Measurements from ENCODE around the gene CCDC136. TPM values are rescaled to one million over a fixed set of nuclear protein-coding genes. Genes with fewer than 3 reads are reported as not detected.

The CCDC136 gene
- total and polyA plus RNA-seq, 2 experiments from 2014 or later: 27.1 to 55.7 TPM

- H3K27ac Mint-ChIP-seq: no peak overlapping the region
- no peaks in the 10 kb centered on the region for H3K36me3 ChIP-seq (ENCODE audit: insufficient read depth)
- H3K27me3 ChIP-seq (ENCODE audit: insufficient read depth): no peaks in the 10 kb centered on the region
- H3K27ac ChIP-seq (ENCODE audit: low read depth): no peak overlapping the region
- H3K79me2 ChIP-seq (replicated peaks; ENCODE audit: insufficient read depth): no peaks in the 10 kb centered on the region
- no peaks in the 10 kb centered on the region for H3F3A ChIP-seq (replicated peaks; ENCODE audit: low read depth)
- H3K4me2 ChIP-seq: peak overlapping the region; percentile 92
- ATAC-seq: peak; percentile 47
- peak overlapping the region; percentile 99 for H2AFZ ChIP-seq
- DNase-seq (ENCODE audit: low spot score): peak; percentile 62
- no peaks in the 10 kb centered on the region for H3K9me2 ChIP-seq (ENCODE audit: insufficient read depth)
- peaks cover 13% of the 10 kb centered on the region for H3K27me3 Mint-ChIP-seq (ENCODE audit: insufficient read depth, low read depth, poor library complexity)
- peaks cover 30% of the 10 kb centered on the region for H3K4me1 Mint-ChIP-seq
- H3K36me3 Mint-ChIP-seq (ENCODE audit: low read depth): peaks cover 11% of the 10 kb centered on the region
- no peaks in the 10 kb centered on the region for H4K20me1 ChIP-seq (replicated peaks; ENCODE audit: insufficient read depth)
- H3K4me1 ChIP-seq (ENCODE audit: insufficient read depth): peaks cover 26% of the 10 kb centered on the region
- peak overlapping the region; percentile 85 for H3K4me3 ChIP-seq
- H3K4me3 Mint-ChIP-seq: peak overlapping the region; percentile 78
- H3K9me3 Mint-ChIP-seq: no peaks in the 10 kb centered on the region
- TF ChIP-seq, protein P1, sequence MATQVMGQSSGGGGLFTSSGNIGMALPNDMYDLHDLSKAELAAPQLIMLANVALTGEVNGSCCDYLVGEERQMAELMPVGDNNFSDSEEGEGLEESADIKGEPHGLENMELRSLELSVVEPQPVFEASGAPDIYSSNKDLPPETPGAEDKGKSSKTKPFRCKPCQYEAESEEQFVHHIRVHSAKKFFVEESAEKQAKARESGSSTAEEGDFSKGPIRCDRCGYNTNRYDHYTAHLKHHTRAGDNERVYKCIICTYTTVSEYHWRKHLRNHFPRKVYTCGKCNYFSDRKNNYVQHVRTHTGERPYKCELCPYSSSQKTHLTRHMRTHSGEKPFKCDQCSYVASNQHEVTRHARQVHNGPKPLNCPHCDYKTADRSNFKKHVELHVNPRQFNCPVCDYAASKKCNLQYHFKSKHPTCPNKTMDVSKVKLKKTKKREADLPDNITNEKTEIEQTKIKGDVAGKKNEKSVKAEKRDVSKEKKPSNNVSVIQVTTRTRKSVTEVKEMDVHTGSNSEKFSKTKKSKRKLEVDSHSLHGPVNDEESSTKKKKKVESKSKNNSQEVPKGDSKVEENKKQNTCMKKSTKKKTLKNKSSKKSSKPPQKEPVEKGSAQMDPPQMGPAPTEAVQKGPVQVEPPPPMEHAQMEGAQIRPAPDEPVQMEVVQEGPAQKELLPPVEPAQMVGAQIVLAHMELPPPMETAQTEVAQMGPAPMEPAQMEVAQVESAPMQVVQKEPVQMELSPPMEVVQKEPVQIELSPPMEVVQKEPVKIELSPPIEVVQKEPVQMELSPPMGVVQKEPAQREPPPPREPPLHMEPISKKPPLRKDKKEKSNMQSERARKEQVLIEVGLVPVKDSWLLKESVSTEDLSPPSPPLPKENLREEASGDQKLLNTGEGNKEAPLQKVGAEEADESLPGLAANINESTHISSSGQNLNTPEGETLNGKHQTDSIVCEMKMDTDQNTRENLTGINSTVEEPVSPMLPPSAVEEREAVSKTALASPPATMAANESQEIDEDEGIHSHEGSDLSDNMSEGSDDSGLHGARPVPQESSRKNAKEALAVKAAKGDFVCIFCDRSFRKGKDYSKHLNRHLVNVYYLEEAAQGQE (IDR thresholded peaks at IDR 0.05; ENCODE audit: unreplicated experiment): no peak
- no peak for TF ChIP-seq EZH2phosphoT487 (IDR thresholded peaks at IDR 0.05; ENCODE audit: unreplicated experiment)
- no peak for TF ChIP-seq CREB1 (CRISPR knock-in tag; IDR thresholded peaks at IDR 0.05; ENCODE audit: low read depth)
- no peak for TF ChIP-seq NANOG (IDR thresholded peaks at IDR 0.05; ENCODE audit: borderline replicate concordance)
- TF ChIP-seq ETS1 (IDR thresholded peaks at IDR 0.05): peak; percentile 41; the same call in 1 of the 2 replicates
- no peak for TF ChIP-seq JUNB (IDR thresholded peaks at IDR 0.05; ENCODE audit: unreplicated experiment)
- TF ChIP-seq POLR2AphosphoS5 (IDR thresholded peaks at IDR 0.05; ENCODE audit: low read depth): 0 out of 2 replicates have a peak, but pooled peaks have one; percentile 28
- TF ChIP-seq CTCF (conservative IDR thresholded peaks at IDR 0.05; ENCODE audit: low read depth in 2 of 2): no peak
- TF ChIP-seq EZH2 (IDR thresholded peaks at IDR 0.05; ENCODE audit: low read depth, unreplicated experiment): no peak
- no peak for TF ChIP-seq ZNF331 (CRISPR knock-in tag; IDR thresholded peaks at IDR 0.05; ENCODE audit: low read depth)
- TF ChIP-seq, protein P2, sequence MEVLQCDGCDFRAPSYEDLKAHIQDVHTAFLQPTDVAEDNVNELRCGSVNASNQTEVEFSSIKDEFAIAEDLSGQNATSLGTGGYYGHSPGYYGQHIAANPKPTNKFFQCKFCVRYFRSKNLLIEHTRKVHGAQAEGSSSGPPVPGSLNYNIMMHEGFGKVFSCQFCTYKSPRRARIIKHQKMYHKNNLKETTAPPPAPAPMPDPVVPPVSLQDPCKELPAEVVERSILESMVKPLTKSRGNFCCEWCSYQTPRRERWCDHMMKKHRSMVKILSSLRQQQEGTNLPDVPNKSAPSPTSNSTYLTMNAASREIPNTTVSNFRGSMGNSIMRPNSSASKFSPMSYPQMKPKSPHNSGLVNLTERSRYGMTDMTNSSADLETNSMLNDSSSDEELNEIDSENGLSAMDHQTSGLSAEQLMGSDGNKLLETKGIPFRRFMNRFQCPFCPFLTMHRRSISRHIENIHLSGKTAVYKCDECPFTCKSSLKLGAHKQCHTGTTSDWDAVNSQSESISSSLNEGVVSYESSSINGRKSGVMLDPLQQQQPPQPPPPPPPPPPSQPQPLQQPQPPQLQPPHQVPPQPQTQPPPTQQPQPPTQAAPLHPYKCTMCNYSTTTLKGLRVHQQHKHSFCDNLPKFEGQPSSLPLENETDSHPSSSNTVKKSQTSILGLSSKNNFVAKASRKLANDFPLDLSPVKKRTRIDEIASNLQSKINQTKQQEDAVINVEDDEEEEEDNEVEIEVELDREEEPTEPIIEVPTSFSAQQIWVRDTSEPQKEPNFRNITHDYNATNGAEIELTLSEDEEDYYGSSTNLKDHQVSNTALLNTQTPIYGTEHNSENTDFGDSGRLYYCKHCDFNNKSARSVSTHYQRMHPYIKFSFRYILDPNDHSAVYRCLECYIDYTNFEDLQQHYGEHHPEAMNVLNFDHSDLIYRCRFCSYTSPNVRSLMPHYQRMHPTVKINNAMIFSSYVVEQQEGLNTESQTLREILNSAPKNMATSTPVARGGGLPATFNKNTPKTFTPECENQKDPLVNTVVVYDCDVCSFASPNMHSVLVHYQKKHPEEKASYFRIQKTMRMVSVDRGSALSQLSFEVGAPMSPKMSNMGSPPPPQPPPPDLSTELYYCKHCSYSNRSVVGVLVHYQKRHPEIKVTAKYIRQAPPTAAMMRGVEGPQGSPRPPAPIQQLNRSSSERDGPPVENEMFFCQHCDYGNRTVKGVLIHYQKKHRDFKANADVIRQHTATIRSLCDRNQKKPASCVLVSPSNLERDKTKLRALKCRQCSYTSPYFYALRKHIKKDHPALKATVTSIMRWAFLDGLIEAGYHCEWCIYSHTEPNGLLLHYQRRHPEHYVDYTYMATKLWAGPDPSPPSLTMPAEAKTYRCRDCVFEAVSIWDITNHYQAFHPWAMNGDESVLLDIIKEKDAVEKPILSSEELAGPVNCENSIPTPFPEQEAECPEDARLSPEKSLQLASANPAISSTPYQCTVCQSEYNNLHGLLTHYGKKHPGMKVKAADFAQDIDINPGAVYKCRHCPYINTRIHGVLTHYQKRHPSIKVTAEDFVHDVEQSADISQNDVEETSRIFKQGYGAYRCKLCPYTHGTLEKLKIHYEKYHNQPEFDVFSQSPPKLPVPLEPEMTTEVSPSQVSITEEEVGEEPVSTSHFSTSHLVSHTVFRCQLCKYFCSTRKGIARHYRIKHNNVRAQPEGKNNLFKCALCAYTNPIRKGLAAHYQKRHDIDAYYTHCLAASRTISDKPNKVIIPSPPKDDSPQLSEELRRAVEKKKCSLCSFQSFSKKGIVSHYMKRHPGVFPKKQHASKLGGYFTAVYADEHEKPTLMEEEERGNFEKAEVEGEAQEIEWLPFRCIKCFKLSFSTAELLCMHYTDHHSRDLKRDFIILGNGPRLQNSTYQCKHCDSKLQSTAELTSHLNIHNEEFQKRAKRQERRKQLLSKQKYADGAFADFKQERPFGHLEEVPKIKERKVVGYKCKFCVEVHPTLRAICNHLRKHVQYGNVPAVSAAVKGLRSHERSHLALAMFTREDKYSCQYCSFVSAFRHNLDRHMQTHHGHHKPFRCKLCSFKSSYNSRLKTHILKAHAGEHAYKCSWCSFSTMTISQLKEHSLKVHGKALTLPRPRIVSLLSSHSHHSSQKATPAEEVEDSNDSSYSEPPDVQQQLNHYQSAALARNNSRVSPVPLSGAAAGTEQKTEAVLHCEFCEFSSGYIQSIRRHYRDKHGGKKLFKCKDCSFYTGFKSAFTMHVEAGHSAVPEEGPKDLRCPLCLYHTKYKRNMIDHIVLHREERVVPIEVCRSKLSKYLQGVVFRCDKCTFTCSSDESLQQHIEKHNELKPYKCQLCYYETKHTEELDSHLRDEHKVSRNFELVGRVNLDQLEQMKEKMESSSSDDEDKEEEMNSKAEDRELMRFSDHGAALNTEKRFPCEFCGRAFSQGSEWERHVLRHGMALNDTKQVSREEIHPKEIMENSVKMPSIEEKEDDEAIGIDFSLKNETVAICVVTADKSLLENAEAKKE (CRISPR knock-in tag; IDR thresholded peaks at IDR 0.05): no peak
- TF ChIP-seq STAT1 (IDR thresholded peaks at IDR 0.05; ENCODE audit: unreplicated experiment): no peak
- no peak for TF ChIP-seq ZNF114 (CRISPR knock-in tag; IDR thresholded peaks at IDR 0.05)
Observed at GRCh38 chr7:128790315-128791041, 1.3 kb upstream of the CCDC136 start.

All from GM23338 (cell line).